AML-193 (cell line): ENCODE data around the gene AADAT.
A peak's percentile ranks its signal among the peaks of the same experiment; 100 is the strongest.
"Not testable (repeated sequence)": the region's sequence is repeated elsewhere in the genome, so short reads cannot be mapped to it uniquely, and the experiment has no call there.

Experiments
- DNase-seq, 2 experiments: peaks; one replicate each; lab custom pipeline; 2025; lab: John Stamatoyannopoulos, UW

AADAT gene

DNA sequence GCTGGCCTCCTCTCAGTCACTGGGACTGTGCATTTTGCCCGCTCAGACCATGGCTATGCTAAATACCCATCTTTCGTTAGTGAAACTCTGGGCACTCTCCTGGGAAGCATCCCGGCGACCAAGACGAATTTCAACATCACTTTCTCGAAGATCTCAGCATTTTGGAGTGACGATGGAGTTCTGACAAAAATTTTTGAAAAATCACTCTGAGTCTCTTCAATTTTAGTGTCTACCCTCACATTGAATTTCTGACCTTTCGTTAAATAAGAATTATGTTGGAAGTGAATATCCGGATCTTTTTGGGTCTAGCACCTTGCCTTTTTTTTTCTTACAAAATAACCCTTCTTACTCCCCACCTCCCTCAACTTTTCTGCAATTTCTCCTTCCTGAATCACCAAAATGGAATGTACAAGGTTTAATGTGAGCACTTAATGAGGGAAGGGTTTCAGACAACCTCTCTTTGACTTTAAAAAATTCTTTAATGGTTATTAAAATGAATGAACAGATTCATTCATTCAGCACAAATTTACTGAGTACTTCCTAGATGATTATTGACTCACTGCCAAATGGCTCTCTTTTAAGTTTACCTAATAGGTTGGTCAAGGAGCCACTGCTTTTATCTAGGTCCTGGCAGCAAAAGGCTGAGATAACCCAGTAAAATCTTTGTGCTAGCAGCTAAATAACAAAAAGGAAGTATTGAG lies 746 bp upstream of the AADAT start:
- DNase-seq = no peak

- no peak for DNase-seq
Measured at GRCh38 chr4:170089274-170089667, 485 bp downstream of the AADAT start.

DNA sequence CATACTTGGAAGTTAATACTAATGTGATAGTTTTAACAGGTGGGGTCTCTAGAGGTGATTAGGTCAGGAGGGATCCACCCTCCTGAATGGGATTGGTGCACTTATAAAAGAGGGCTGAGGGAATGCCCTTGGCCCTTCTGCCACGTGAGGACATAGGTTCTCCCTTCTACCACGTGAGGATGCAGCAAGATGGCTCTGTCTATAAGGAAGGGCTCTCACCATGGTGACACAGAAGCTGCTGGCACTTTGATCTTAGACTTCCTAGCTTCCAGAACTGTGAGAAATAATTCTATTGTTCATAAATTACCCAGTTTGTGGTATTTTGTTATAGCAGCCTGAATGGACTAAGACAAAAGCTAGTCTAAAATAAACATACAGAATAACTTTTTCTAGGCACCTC lies 1.0 kb downstream of the AADAT start:
- no peak for DNase-seq

- no peak for DNase-seq
Measured at GRCh38 chr4:170087163-170087700, 2.5 kb downstream of the AADAT start.

DNA sequence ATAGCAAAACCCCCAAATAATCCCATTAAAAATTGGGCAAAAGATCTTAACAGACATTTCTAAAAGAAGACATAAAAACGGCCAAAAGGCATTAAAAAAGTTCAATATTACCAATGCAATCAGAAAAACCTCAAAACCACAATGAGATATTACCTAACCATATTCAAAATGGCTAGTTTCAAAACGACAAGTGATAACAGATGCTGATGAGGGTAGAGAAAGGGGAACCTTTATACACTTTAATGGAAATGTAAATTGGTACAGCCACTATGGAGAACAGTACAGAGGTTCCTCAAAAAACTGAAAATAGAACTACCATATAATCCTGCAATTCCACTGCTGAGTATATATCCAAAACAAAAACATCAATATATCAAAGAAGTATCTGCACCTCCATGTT lies 6.2 kb downstream of the AADAT start:
- DNase-seq = peak in 1 of 2 experiments; percentile 1

DNA sequence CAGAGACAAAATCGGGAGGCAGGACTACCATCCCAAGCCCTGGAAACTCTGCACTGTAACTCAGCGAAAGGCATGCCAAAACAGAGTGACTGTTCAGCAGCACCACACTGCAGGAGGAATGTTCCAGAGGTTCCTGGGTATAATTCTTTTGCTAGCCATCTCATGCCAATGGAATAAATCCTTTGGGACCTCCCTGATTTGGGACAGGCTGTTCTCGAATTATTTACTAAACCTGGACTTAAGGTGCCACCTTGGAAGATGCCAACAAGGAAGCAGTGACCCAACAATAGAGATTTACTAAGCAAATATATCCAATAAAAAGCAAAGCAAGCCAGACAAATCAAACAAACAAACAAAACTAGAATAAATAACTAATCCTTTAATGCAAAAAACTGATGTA lies 9.3 kb downstream of the AADAT start:
- DNase-seq = no peak

- DNase-seq = no peak
Measured at GRCh38 chr4:170079981-170080380, 9.8 kb downstream of the AADAT start.

DNA sequence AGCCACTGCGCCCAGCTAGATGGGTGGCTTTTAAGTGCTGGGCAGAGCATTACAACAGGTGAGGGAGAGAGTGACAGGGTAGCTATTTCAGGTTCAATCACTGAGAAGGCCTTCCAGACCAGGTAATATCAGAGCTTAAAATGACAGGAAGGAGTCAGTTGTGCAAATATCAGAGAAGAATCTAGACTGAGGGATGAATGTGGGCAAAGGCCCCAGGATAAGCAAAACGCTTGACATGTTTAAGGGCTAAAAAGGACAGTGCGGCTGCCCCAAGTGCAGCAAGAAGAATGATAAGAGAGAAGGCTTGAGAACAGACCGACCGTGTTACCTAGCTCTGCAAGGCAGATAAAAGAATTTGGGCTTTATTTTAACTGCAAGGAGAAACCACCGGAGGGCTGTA lies 18.6 kb downstream of the AADAT start:
- DNase-seq = no peak

GRCh38 chr4:170068438-170069128 lies 21.2 kb downstream of the AADAT start:
- no peak for DNase-seq

DNA sequence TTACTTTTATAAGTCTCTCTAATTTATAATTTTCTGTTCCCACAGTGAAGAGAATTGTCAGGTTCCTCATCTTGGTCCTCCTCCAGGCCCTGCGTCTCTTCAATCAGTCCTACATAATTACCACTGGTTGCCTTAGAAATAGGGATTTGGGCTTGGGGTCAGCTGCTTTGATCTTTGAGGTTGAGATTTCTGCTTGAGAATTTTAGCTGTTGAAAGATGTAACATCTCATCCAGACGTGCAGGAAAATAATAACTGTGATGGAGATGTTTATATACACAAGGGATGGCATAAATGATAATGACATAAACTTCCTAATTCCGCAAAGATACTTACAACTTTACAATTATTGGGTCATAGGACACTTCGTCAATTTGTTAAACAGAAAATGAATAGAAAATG lies 30.3 kb downstream of the AADAT start:
- DNase-seq = no peak

- no peak for DNase-seq
Measured at GRCh38 chr4:170058826-170059225, 30.9 kb downstream of the AADAT start.

GRCh38 chr4:170057866-170058265 lies 31.9 kb downstream of the AADAT start:
- no peak for DNase-seq

GRCh38 chr4:170052919-170053318 lies 36.8 kb downstream of the AADAT start:
- DNase-seq = no peak

- no peak for DNase-seq
Measured at GRCh38 chr4:170051402-170051801, 38.4 kb downstream of the AADAT start.

- DNase-seq = no peak
Measured at GRCh38 chr4:170049766-170050165, 40.0 kb downstream of the AADAT start.

DNA sequence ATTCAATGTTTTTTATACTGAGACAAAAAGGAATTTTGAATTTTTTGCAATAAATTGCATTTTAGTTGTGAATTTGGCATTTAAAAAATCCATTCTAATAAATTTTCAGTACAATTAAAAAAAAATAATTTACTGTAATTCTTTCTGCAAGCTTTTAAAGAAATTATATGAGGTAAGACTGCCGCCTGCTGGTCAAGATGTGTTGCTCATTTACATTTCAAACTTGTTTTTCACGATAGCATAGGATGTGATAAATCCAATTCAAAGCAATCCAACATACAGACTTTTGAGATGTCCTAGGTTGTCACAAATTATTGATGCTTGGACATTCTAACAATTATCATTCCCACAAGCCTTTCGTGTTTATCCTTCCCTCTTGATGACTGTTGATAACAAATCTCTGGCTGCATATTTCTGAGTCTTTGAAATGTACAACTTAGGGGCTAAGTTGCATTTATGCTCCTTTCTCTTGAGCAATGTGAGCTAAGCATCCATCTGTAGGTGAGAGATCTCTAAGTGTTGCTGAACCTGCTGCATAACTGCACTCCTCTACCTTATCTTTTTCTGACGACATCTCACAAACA lies 41.9 kb downstream of the AADAT start:
- peak; percentile 46 to 51 for DNase-seq

DNA sequence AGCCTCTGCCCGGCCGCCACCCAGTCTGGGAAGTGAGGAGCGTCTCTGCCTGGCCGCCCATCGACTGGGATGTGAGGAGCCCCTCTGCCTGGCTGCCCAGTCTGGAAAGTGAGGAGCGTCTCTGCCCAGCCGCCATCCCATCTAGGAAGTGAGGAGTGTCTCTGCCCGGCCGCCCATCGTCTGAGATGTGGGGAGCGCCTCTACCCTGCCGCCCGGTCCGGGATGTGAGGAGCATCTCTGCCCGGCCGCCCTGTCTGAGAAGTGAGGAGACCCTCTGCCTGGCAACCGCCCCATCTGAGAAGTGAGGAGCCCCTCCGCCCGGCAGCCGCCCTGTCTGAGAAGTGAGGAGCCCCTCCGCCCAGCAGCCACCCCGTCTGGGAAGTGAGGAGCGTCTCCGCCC lies 43.6 kb downstream of the AADAT start:
- not testable (repeated sequence) for DNase-seq

- DNase-seq = no peak
Measured at GRCh38 chr4:170040031-170040680, 49.6 kb downstream of the AADAT start.

GRCh38 chr4:170038769-170039168 lies 51.0 kb downstream of the AADAT start:
- DNase-seq = no peak

- DNase-seq = no peak
Measured at GRCh38 chr4:170038232-170038631, 51.5 kb downstream of the AADAT start.

DNA sequence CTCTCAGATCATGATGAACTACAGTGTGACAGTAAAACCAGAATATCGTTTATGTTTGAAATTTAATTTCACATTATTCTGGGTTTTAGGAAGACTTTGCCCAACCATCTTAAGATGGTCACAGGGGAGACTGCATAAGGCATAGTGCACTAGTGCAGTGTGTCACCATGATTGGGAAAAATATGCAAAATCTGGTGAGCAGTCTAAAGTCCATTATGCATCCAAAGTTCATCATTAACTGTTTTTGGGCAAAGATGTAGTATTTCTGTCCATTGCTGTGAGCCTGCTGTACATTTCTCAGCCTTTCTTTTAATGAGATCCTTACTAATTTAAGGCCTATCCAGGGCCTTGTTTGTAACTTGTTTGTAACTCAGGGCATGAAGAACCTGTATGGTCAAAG lies 52.3 kb downstream of the AADAT start:
- DNase-seq = no peak

- DNase-seq = no peak
Measured at GRCh38 chr4:170035845-170036244, 53.9 kb downstream of the AADAT start.

- no peak for DNase-seq
Measured at GRCh38 chr4:170035231-170035630, 54.5 kb downstream of the AADAT start.
